Measurements from ENCODE around the gene LPO.

GRCh38 chr17:58208344-58208743 lies 30.0 kb upstream of the LPO start:
- no peak for TF ChIP-seq POLR2AphosphoS5 (IDR thresholded peaks at IDR 0.05; ENCODE audit: low read depth, low read length)
- TF ChIP-seq, protein P1, sequence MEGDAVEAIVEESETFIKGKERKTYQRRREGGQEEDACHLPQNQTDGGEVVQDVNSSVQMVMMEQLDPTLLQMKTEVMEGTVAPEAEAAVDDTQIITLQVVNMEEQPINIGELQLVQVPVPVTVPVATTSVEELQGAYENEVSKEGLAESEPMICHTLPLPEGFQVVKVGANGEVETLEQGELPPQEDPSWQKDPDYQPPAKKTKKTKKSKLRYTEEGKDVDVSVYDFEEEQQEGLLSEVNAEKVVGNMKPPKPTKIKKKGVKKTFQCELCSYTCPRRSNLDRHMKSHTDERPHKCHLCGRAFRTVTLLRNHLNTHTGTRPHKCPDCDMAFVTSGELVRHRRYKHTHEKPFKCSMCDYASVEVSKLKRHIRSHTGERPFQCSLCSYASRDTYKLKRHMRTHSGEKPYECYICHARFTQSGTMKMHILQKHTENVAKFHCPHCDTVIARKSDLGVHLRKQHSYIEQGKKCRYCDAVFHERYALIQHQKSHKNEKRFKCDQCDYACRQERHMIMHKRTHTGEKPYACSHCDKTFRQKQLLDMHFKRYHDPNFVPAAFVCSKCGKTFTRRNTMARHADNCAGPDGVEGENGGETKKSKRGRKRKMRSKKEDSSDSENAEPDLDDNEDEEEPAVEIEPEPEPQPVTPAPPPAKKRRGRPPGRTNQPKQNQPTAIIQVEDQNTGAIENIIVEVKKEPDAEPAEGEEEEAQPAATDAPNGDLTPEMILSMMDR (IDR thresholded peaks at IDR 0.05) = no peak
- TF ChIP-seq REST (IDR thresholded peaks at IDR 0.05; ENCODE audit: insufficient read depth in 1 of 2, low read depth in 2 of 2, low read length in 1 of 2) = no peak
- TF ChIP-seq SIN3A (IDR thresholded peaks at IDR 0.05; ENCODE audit: borderline replicate concordance, insufficient read depth, low read depth, low read length) = no peak
- no peak for TF ChIP-seq TCF7L2 (IDR thresholded peaks at IDR 0.05; ENCODE audit: low read depth, low read length)

All from Panc1 (cell line).